ENCODE measurements around the gene NRXN3.

NRXN3 gene

GRCh38 chr14:79732911-79733655 lies 1562.9 kb downstream of the NRXN3 start:
- peaks cover 10 to 36% (median 23%) of the 10 kb centered on the region in 10 experiments; a peak in 19 of 20 replicates for H3K4me1 ChIP-seq
- 0 out of 22 replicates have a peak, but pooled peaks cover 0 to 5% (median 0%) of the 10 kb centered on the region in 11 experiments for H3K36me3 ChIP-seq
- no peaks in the 10 kb centered on the region for H4K20me1 ChIP-seq
- H3K27ac ChIP-seq: no peak overlapping the region
- peaks cover 28 to 47% (median 36%) of the 10 kb centered on the region in 11 experiments for H3K9me3 ChIP-seq (replicated peaks in 1 of 11)
- H3K4me2 ChIP-seq: no peak overlapping the region
- H3K9ac ChIP-seq: no peak overlapping the region
- no peak overlapping the region for H3K4me3 ChIP-seq
- H3K27me3 ChIP-seq: no peaks in the 10 kb centered on the region
- no peak for TF ChIP-seq Cebpa-rat (IDR thresholded peaks at IDR 0.05)

GRCh38 chr14:79734151-79734550 lies 1564.0 kb downstream of the NRXN3 start:
- no peak overlapping the region for H3K27ac ChIP-seq
- H3K4me3 ChIP-seq: no peak overlapping the region
- H3K9ac ChIP-seq: no peak overlapping the region
- no peaks in the 10 kb centered on the region for H3K27me3 ChIP-seq
- H3K4me2 ChIP-seq: no peak overlapping the region
- no peaks in the 10 kb centered on the region for H4K20me1 ChIP-seq
- TF ChIP-seq Cebpa-rat (IDR thresholded peaks at IDR 0.05): no peak
- peaks cover 39 to 56% (median 47%) of the 10 kb centered on the region in 11 experiments for H3K9me3 ChIP-seq (replicated peaks in 1 of 11)
- H3K4me1 ChIP-seq: peaks cover 6 to 28% (median 16%) of the 10 kb centered on the region in 10 experiments; a peak in 19 of 20 replicates
- H3K36me3 ChIP-seq: 0 out of 22 replicates have a peak, but pooled peaks cover 0 to 5% (median 0%) of the 10 kb centered on the region in 11 experiments

- H3K4me2 ChIP-seq: no peak overlapping the region
- H3K27me3 ChIP-seq: no peaks in the 10 kb centered on the region
- H3K36me3 ChIP-seq: 0 out of 22 replicates have a peak, but pooled peaks cover 0 to 5% (median 0%) of the 10 kb centered on the region in 11 experiments
- peaks cover 6 to 28% (median 16%) of the 10 kb centered on the region in 10 experiments; a peak in 19 of 20 replicates for H3K4me1 ChIP-seq
- no peak overlapping the region for H3K9ac ChIP-seq
- H3K9me3 ChIP-seq (replicated peaks in 1 of 11): peaks cover 43 to 56% (median 49%) of the 10 kb centered on the region in 11 experiments
- TF ChIP-seq Cebpa-rat (IDR thresholded peaks at IDR 0.05): no peak
- no peak overlapping the region for H3K27ac ChIP-seq
- H3K4me3 ChIP-seq: no peak overlapping the region
- no peaks in the 10 kb centered on the region for H4K20me1 ChIP-seq
These were observed 1564.5 kb downstream of the NRXN3 start for GRCh38 chr14:79734656-79735055.

- Histone ChIP-seq H3K9ac (no peak overlapping the region), H3K27me3 (no peaks in the 10 kb centered on the region), H3K4me3 (no peak overlapping the region), H3K27ac (no peak overlapping the region), H4K20me1 (no peaks in the 10 kb centered on the region), H3K4me2 (no peak overlapping the region), H3K36me3 (0 out of 22 replicates have a peak, but pooled peaks cover 0 to 5% (median 0%) of the 10 kb centered on the region in 11 experiments), H3K4me1 (peaks cover 6 to 23% (median 16%) of the 10 kb centered on the region in 10 experiments; a peak in 19 of 20 replicates), H3K9me3 (replicated peaks in 1 of 11) (peaks cover 44 to 56% (median 49%) of the 10 kb centered on the region in 11 experiments)
- TF ChIP-seq Cebpa-rat (IDR thresholded peaks at IDR 0.05): peak in 1 of 11 experiments; percentile 63; a peak in 5 of 22 replicates
These were observed 1564.9 kb downstream of the NRXN3 start for GRCh38 chr14:79735121-79735520.

- Histone ChIP-seq H3K9me3 (replicated peaks in 1 of 11) (peaks cover 38 to 46% (median 40%) of the 10 kb centered on the region in 11 experiments), H3K9ac (no peak overlapping the region)
These were observed 1570.0 kb downstream of the NRXN3 start for GRCh38 chr14:79740066-79740601.

GRCh38 chr14:79742142-79742541 lies 1572.0 kb downstream of the NRXN3 start:
- H3K4me3 ChIP-seq: no peak overlapping the region
- H3K36me3 ChIP-seq: no peaks in the 10 kb centered on the region
- H3K4me2 ChIP-seq: no peak overlapping the region
- TF ChIP-seq Cebpa-rat (IDR thresholded peaks at IDR 0.05): no peak
- peaks cover 18 to 27% (median 20%) of the 10 kb centered on the region in 11 experiments for H3K9me3 ChIP-seq (replicated peaks in 1 of 11)
- H3K4me1 ChIP-seq: peaks cover 12 to 20% (median 15%) of the 10 kb centered on the region in 10 experiments
- no peaks in the 10 kb centered on the region for H4K20me1 ChIP-seq
- H3K27ac ChIP-seq: no peak overlapping the region
- no peaks in the 10 kb centered on the region for H3K27me3 ChIP-seq
- H3K9ac ChIP-seq: no peak overlapping the region

More at GRCh38 chr14:79740066-79740601, 1570.0 kb downstream of the NRXN3 start:
- Histone ChIP-seq H3K27ac (no peak overlapping the region), H4K20me1 (no peaks in the 10 kb centered on the region), H3K4me2 (no peak overlapping the region), H3K36me3 (0 out of 22 replicates have a peak, but pooled peaks cover 0 to 5% (median 0%) of the 10 kb centered on the region in 11 experiments), H3K4me3 (no peak overlapping the region), H3K4me1 (peaks cover 5 to 12% (median 7%) of the 10 kb centered on the region in 10 experiments), H3K27me3 (no peaks in the 10 kb centered on the region)
- TF ChIP-seq Cebpa-rat (IDR thresholded peaks at IDR 0.05): no peak

GRCh38 chr14:79745046-79745445 lies 1574.9 kb downstream of the NRXN3 start:
- H3K36me3 ChIP-seq: no peaks in the 10 kb centered on the region
- H3K27me3 ChIP-seq: no peaks in the 10 kb centered on the region
- no peak for TF ChIP-seq Cebpa-rat (IDR thresholded peaks at IDR 0.05)
- H3K9ac ChIP-seq: no peak overlapping the region
- no peak overlapping the region for H3K27ac ChIP-seq
- peaks cover 12 to 20% (median 15%) of the 10 kb centered on the region in 10 experiments for H3K4me1 ChIP-seq
- no peaks in the 10 kb centered on the region for H4K20me1 ChIP-seq
- H3K4me2 ChIP-seq: peak overlapping the region in 10 of 11 experiments; percentile 30 to 43 (median 38); a peak in 18 of 22 replicates
- 0 out of 22 replicates have a peak, but pooled peaks cover 0 to 4% (median 0%) of the 10 kb centered on the region in 11 experiments for H3K9me3 ChIP-seq (replicated peaks in 1 of 11)
- no peak overlapping the region for H3K4me3 ChIP-seq

- no peak overlapping the region for H3K27ac ChIP-seq
- no peaks in the 10 kb centered on the region for H3K36me3 ChIP-seq
- H3K27me3 ChIP-seq: no peaks in the 10 kb centered on the region
- 0 out of 22 replicates have a peak, but pooled peaks cover 0 to 4% (median 0%) of the 10 kb centered on the region in 11 experiments for H3K9me3 ChIP-seq (replicated peaks in 1 of 11)
- no peak for TF ChIP-seq Cebpa-rat (IDR thresholded peaks at IDR 0.05)
- H3K9ac ChIP-seq: no peak overlapping the region
- H3K4me2 ChIP-seq: no peak overlapping the region
- peaks cover 12 to 19% (median 15%) of the 10 kb centered on the region in 10 experiments for H3K4me1 ChIP-seq
- H3K4me3 ChIP-seq: no peak overlapping the region
- H4K20me1 ChIP-seq: no peaks in the 10 kb centered on the region
These were observed 1578.9 kb downstream of the NRXN3 start for GRCh38 chr14:79749065-79749464.

- Histone ChIP-seq H4K20me1 (no peaks in the 10 kb centered on the region), H3K4me1 (peaks cover 0 to 27% (median 16%) of the 10 kb centered on the region in 10 experiments; a peak in 15 of 20 replicates), H3K9ac (no peak overlapping the region), H3K27ac (no peak overlapping the region), H3K27me3 (peaks cover 0 to 24% (median 0%) of the 10 kb centered on the region in 11 experiments; a peak in 4 of 22 replicates), H3K36me3 (no peaks in the 10 kb centered on the region), H3K4me2 (peak overlapping the region in 7 of 11 experiments; percentile 19 to 52 (median 36); a peak in 10 of 22 replicates), H3K9me3 (replicated peaks in 1 of 11) (peaks cover 0 to 22% (median 10%) of the 10 kb centered on the region in 11 experiments; a peak in 11 of 22 replicates), H3K4me3 (no peak overlapping the region)
- no peak for TF ChIP-seq Cebpa-rat (IDR thresholded peaks at IDR 0.05)
These were observed 1588.8 kb downstream of the NRXN3 start for GRCh38 chr14:79758985-79759384.

All from BLaER1 treated with 17β-estradiol and CSF1 and Interleukin-3, amounts not matched to agents 10 nM and 100 nM (cell line).